NB4 (cell line): ENCODE results near the gene HDDC2.

Source experiments
- DNase-seq: peaks from one replicate; pipeline ENCODE4 v3.0.0; 2010; ENCODE audit warnings: low read depth
- H3K4me3 ChIP-seq: one replicate; pipeline ENCODE4 v1.5.1; 2011; ENCODE audit warnings: mild to moderate bottlenecking, low read depth, low read length, moderate library complexity
- MYC ChIP-seq: IDR thresholded peaks from 2 replicates; pipeline ENCODE4 v1.6.1; 2011; ENCODE audit warnings: low read depth, low read length
- POLR2A ChIP-seq: IDR thresholded peaks from 2 replicates; pipeline ENCODE4 v1.6.1; 2011; ENCODE audit warnings: mild to moderate bottlenecking; ENCODE audit not compliant: insufficient read length; ENCODE audit errors: extremely low read depth
- TF ChIP-seq, protein P1 (sequence below): IDR thresholded peaks from one replicate; pipeline ENCODE4 v1.5.1; 2012; ENCODE audit warnings: low read depth, low read length
- TF ChIP-seq, protein P2 (sequence below): IDR thresholded peaks from 2 replicates; pipeline ENCODE4 v1.6.1; 2011; ENCODE audit warnings: low read depth, low read length

HDDC2 gene

DNA sequence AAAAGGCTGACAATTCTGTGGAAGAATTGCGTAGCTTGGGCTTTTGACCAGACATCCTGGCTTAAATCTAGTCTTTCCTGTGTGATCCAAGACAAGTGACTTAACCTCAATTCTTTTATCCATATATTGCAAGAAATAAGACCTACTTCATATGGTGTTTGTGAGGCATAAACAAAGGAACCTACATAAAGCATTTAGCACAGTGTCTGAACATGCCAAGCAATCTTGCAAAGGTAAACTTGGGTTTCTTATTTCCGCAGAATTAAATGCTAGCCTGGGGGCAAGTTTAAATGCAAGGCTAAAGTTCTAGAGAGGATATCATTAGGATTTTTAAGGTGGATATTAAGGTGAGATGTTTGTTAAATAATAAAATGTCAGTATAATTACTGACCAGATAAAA, 47.9 kb downstream of the HDDC2 start:
- no peak for DNase-seq
- TF ChIP-seq, protein P1, sequence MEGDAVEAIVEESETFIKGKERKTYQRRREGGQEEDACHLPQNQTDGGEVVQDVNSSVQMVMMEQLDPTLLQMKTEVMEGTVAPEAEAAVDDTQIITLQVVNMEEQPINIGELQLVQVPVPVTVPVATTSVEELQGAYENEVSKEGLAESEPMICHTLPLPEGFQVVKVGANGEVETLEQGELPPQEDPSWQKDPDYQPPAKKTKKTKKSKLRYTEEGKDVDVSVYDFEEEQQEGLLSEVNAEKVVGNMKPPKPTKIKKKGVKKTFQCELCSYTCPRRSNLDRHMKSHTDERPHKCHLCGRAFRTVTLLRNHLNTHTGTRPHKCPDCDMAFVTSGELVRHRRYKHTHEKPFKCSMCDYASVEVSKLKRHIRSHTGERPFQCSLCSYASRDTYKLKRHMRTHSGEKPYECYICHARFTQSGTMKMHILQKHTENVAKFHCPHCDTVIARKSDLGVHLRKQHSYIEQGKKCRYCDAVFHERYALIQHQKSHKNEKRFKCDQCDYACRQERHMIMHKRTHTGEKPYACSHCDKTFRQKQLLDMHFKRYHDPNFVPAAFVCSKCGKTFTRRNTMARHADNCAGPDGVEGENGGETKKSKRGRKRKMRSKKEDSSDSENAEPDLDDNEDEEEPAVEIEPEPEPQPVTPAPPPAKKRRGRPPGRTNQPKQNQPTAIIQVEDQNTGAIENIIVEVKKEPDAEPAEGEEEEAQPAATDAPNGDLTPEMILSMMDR = no peak
- TF ChIP-seq, protein P2, sequence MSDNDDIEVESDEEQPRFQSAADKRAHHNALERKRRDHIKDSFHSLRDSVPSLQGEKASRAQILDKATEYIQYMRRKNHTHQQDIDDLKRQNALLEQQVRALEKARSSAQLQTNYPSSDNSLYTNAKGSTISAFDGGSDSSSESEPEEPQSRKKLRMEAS = no peak
- TF ChIP-seq MYC (no peak), POLR2A (no peak)
- H3K4me3 ChIP-seq = no peak overlapping the region

DNA sequence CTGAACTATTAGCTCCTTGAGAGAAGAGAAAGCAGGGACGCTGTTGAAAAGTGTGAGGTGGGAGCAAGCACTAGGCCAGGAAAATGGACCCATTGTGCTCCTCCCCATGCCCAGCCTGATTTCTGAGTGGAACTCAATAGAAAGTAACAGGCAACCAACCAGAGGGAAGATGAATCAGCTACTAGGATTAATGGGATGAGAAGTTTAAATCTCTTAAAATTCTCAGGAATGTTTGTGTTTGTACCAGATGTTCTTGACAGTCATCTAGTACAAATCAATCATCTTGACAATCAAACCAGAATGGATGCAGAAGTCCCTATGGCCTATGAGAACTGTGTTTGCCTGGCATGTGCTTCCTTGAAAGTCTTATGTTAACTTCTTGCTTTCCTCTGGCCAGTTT, 48.9 kb downstream of the HDDC2 start:
- no peak for DNase-seq
- TF ChIP-seq, protein P2 = no peak
- no peak for TF ChIP-seq MYC
- H3K4me3 ChIP-seq = no peak overlapping the region

DNA sequence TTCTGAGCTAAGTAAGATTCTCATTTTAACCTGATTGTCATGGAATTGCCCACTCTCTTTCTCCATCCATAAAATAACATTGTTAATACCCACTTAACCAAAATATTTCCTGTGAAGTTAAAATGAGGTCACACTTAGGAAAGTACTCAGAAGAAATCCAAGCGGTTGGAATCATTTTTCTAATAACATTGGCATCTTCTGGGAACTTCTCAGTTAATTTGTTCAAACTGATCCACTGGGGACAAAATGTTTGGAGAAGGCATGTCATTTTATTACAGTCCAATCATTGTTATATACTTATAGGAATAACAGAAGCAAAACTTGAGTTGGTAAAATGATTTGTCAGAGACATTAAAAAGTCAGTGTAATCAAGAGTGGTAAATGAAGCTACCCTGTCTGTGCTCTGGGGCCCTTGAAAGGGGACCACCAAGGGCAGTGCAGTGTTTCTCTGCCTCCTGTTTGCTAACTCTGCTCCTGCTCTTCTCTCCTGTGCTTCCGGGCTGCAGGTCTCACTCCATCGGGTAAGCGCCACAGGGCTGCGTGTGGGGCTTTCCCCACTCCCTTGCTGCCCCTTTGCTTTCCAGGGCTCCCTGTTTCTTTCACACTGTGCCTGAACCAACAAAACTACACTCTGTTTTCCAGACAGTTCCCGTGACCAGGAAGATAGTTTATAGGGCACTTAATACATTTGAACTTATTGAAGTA, 50.1 kb downstream of the HDDC2 start:
- H3K4me3 ChIP-seq = no peak overlapping the region
- DNase-seq = no peak
- TF ChIP-seq MYC (no peak), POLR2A (no peak)
- TF ChIP-seq, protein P1 = no peak
- TF ChIP-seq, protein P2 = no peak

DNA sequence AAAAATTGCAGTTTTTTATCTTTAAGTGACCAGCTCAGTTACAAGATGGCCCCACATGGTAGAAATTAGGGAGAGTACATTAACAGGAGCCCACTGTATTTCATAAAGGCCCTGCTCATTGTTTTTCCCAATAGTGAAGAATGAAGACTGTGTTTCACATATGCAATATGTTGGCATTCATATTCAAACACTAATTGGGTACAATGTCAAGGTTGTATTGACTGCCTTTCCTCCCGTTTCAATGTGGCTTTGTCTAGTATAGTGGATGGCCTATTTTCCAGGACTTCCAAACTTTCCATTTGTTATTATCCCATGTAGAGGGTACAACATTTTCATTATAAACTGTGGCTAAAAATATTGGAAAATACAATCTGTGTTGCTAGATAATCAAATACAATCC, 51.3 kb downstream of the HDDC2 start:
- H3K4me3 ChIP-seq = no peak overlapping the region
- TF ChIP-seq POLR2A (no peak), MYC (no peak)
- TF ChIP-seq, protein P2 = no peak
- TF ChIP-seq, protein P1 = no peak
- no peak for DNase-seq

DNA sequence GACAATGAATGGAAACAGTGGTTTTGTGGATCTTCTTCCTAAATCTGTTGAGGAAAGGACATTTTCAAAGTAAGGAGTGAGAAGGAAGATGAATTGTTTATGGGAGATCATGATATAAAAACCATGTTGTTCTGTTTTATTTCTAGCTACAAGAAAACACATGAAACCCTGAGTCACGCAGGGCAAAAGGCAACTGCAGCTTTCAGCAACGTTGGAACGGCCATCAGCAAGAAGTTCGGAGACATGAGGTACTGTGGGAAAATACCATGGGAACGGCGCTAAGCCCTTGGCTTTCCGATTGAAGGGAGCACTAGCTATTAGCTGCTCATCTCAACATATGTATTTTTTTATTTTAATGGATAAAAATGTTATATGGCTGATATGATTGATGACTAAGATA, 53.6 kb downstream of the HDDC2 start:
- TF ChIP-seq, protein P1 = no peak
- TF ChIP-seq MYC (no peak), POLR2A (no peak)
- TF ChIP-seq, protein P2 = no peak

DNA sequence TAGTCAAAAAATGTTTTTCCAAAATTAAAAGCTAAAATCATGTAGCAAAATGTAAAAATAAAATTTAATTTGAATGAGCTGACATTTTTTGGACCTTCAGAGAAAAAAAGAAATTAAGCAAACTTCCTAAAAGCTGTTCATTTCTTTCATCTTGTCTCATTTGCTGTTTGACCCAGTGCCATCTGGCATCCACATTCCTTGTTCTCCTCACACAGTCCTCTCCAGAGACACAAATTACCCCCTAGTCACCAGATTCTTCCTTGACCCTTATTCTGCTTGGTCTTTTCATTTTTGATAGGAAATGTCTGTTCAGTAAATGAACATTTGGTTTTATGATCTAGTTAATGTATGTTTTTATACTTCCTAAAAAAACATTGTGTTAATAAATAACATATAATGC, 55.2 kb downstream of the HDDC2 start:
- no peak overlapping the region for H3K4me3 ChIP-seq
- no peak for DNase-seq
- TF ChIP-seq POLR2A (no peak), MYC (no peak)
- TF ChIP-seq, protein P1 = no peak
- TF ChIP-seq, protein P2 = no peak

More for the DNA sequence above, 53.6 kb downstream of the HDDC2 start:
- no peak for DNase-seq
- H3K4me3 ChIP-seq = no peak overlapping the region
